Measurements from ENCODE around the gene RIT2.

GRCh38 chr18:42765302-42765701 is 350.2 kb downstream of the RIT2 start:
- no peak for TF ChIP-seq EZH2 (IDR thresholded peaks at IDR 0.05; ENCODE audit: borderline replicate concordance, insufficient read depth, low read length, poor library complexity, severe bottlenecking)
- TF ChIP-seq RAD21 (conservative IDR thresholded peaks at IDR 0.05): no peak
- TF ChIP-seq, protein P1, sequence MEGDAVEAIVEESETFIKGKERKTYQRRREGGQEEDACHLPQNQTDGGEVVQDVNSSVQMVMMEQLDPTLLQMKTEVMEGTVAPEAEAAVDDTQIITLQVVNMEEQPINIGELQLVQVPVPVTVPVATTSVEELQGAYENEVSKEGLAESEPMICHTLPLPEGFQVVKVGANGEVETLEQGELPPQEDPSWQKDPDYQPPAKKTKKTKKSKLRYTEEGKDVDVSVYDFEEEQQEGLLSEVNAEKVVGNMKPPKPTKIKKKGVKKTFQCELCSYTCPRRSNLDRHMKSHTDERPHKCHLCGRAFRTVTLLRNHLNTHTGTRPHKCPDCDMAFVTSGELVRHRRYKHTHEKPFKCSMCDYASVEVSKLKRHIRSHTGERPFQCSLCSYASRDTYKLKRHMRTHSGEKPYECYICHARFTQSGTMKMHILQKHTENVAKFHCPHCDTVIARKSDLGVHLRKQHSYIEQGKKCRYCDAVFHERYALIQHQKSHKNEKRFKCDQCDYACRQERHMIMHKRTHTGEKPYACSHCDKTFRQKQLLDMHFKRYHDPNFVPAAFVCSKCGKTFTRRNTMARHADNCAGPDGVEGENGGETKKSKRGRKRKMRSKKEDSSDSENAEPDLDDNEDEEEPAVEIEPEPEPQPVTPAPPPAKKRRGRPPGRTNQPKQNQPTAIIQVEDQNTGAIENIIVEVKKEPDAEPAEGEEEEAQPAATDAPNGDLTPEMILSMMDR (IDR thresholded peaks at IDR 0.05; ENCODE audit: poor library complexity, severe bottlenecking): no peak
- TF ChIP-seq EP300 (conservative IDR thresholded peaks at IDR 0.05; ENCODE audit: poor library complexity, severe bottlenecking): no peak
- no peak for TF ChIP-seq POLR2AphosphoS5 (IDR thresholded peaks at IDR 0.05)
- TF ChIP-seq TAF1 (IDR thresholded peaks at IDR 0.05; ENCODE audit: low read depth): no peak
- TF ChIP-seq REST (IDR thresholded peaks at IDR 0.05; ENCODE audit: borderline replicate concordance): no peak
- TF ChIP-seq SMC3 (conservative IDR thresholded peaks at IDR 0.05; ENCODE audit: poor library complexity): no peak
